OCI-LY1 (cell line): ENCODE results near the gene IFNGR1.
"Not testable (repeated sequence)": the region's sequence is repeated elsewhere in the genome, so short reads cannot be mapped to it uniquely, and the experiment has no call there.

Source experiments
- EZH2 ChIP-seq: fragments of 200-600 bp; sonication (generic), shearing (Covaris generic); IDR thresholded peaks from 2 replicates; pipeline ENCODE4 v1.8.0; 2017; ENCODE audit warnings: borderline replicate concordance, mixed run types, mild to moderate bottlenecking, antibody characterized with exemption, low read length, moderate library complexity, mixed read lengths
- TF ChIP-seq, protein P1 (sequence below): fragments of 200-600 bp; sonication (generic), shearing (Covaris generic); IDR thresholded peaks from 2 replicates; pipeline ENCODE4 v1.5.1; 2017; ENCODE audit warnings: mild to moderate bottlenecking, antibody characterized with exemption, low read length, moderate library complexity, mixed read lengths

- TF ChIP-seq, protein P1, sequence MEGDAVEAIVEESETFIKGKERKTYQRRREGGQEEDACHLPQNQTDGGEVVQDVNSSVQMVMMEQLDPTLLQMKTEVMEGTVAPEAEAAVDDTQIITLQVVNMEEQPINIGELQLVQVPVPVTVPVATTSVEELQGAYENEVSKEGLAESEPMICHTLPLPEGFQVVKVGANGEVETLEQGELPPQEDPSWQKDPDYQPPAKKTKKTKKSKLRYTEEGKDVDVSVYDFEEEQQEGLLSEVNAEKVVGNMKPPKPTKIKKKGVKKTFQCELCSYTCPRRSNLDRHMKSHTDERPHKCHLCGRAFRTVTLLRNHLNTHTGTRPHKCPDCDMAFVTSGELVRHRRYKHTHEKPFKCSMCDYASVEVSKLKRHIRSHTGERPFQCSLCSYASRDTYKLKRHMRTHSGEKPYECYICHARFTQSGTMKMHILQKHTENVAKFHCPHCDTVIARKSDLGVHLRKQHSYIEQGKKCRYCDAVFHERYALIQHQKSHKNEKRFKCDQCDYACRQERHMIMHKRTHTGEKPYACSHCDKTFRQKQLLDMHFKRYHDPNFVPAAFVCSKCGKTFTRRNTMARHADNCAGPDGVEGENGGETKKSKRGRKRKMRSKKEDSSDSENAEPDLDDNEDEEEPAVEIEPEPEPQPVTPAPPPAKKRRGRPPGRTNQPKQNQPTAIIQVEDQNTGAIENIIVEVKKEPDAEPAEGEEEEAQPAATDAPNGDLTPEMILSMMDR, result not testable (repeated sequence)
- TF ChIP-seq EZH2, result not testable (repeated sequence)
Measured at GRCh38 chr6:137254430-137254829, 35.2 kb upstream of the IFNGR1 start.
